RCC 7860 (cell line): ENCODE data around the gene RPGRIP1L.

Experiments
- DNase-seq: peaks from one replicate; pipeline ENCODE4 v3.0.0-alpha.2; 2015; ENCODE audit warnings: low spot score
- FAIRE-seq: peaks from 2 replicates; lab custom pipeline; 2012; peaks lifted over from hg19 to GRCh38; lab: Jason Lieb, UNC

Gene RPGRIP1L

GRCh38 chr16:53703590-53704444, at the start of gene RPGRIP1L, which contains the start of gene FTO:
RPGRIP1L (minus strand) TSS chr16:53703859; CDS start chr16:53700723, 3,136 bp downstream.
FTO (plus strand) TSS chr16:53704156.
- FAIRE-seq: peak; percentile 88

GRCh38 chr16:53753431-53753830, 49.8 kb upstream of the RPGRIP1L start:
- no peak for DNase-seq
- no peak for FAIRE-seq

More at GRCh38 chr16:53703590-53704444, at the start of gene RPGRIP1L, which contains the start of gene FTO:
- peak; percentile 98 for DNase-seq

- FAIRE-seq: peak; percentile 33
- DNase-seq: no peak
These were observed 48.9 kb upstream of the RPGRIP1L start for GRCh38 chr16:53752560-53752959.

- peak; percentile 99 for DNase-seq
- peak; percentile 99 for FAIRE-seq
These were observed 42.2 kb upstream of the RPGRIP1L start for GRCh38 chr16:53745753-53746266.

GRCh38 chr16:53745086-53745485, 41.4 kb upstream of the RPGRIP1L start:
- peak; percentile 67 for DNase-seq
- FAIRE-seq: no peak

GRCh38 chr16:53744449-53744848, 40.8 kb upstream of the RPGRIP1L start:
- DNase-seq: peak; percentile 54
- peak; percentile 32 for FAIRE-seq

GRCh38 chr16:53743149-53743566, 39.5 kb upstream of the RPGRIP1L start:
- FAIRE-seq (peak; percentile 32), DNase-seq (no peak)

GRCh38 chr16:53741546-53741945, 37.9 kb upstream of the RPGRIP1L start:
- FAIRE-seq: no peak

GRCh38 chr16:53740933-53741531, 37.4 kb upstream of the RPGRIP1L start:
- DNase-seq: no peak
- FAIRE-seq: no peak

More at GRCh38 chr16:53741546-53741945, 37.9 kb upstream of the RPGRIP1L start:
- no peak for DNase-seq

GRCh38 chr16:53740476-53740875, 36.8 kb upstream of the RPGRIP1L start:
- DNase-seq: no peak
- FAIRE-seq: no peak

GRCh38 chr16:53737552-53737951, 33.9 kb upstream of the RPGRIP1L start:
- FAIRE-seq: no peak
- no peak for DNase-seq

GRCh38 chr16:53736297-53736696, 32.6 kb upstream of the RPGRIP1L start:
- no peak for DNase-seq
- no peak for FAIRE-seq

- no peak for FAIRE-seq
- DNase-seq: no peak
These were observed 31.2 kb upstream of the RPGRIP1L start for GRCh38 chr16:53734908-53735307.

GRCh38 chr16:53732296-53732929, 28.8 kb upstream of the RPGRIP1L start:
- FAIRE-seq: no peak
- no peak for DNase-seq

- no peak for FAIRE-seq
- no peak for DNase-seq
These were observed 27.0 kb upstream of the RPGRIP1L start for GRCh38 chr16:53730693-53731092.

- FAIRE-seq (peak; percentile 97), DNase-seq (peak; percentile 82)
These were observed 23.0 kb upstream of the RPGRIP1L start for GRCh38 chr16:53726625-53727024.

GRCh38 chr16:53721017-53721416, 17.4 kb upstream of the RPGRIP1L start:
- DNase-seq (no peak), FAIRE-seq (no peak)

GRCh38 chr16:53717577-53717976, 13.9 kb upstream of the RPGRIP1L start:
- DNase-seq: no peak

GRCh38 chr16:53715023-53715384, 11.3 kb upstream of the RPGRIP1L start:
- DNase-seq: no peak
- no peak for FAIRE-seq

More at GRCh38 chr16:53717577-53717976, 13.9 kb upstream of the RPGRIP1L start:
- no peak for FAIRE-seq

- no peak for DNase-seq
These were observed 10.8 kb upstream of the RPGRIP1L start for GRCh38 chr16:53714205-53715022.

More at GRCh38 chr16:53714205-53715022, 10.8 kb upstream of the RPGRIP1L start:
- no peak for FAIRE-seq
